GM12878 (cell line): ENCODE data around the gene TMSB10. TPM values are rescaled to one million over a fixed set of nuclear protein-coding genes. Genes with fewer than 3 reads are reported as not detected.

ENCODE experiments used
- CEBPZ ChIP-seq: fragments of 150-350 bp; IDR thresholded peaks from 2 replicates; pipeline ENCODE4 v1.6.1; 2016; ENCODE audit warnings: low read depth, low read length
- EGR1 ChIP-seq, 2 experiments: IDR thresholded peaks; 1 replicate in 1 of 2; 2 replicates in 1 of 2; pipeline ENCODE4 v1.6.1; 2011 to 2012; ENCODE audit warnings: low read depth in 2 of 2, low read length in 2 of 2, borderline replicate concordance in 1 of 2, mild to moderate bottlenecking in 1 of 2, moderate library complexity in 1 of 2
- HDAC2 ChIP-seq: fragments of 200-600 bp; sonication (generic); IDR thresholded peaks from 2 replicates; pipeline ENCODE4 v1.6.1; 2017
- HDAC6 ChIP-seq: fragments of 200-600 bp; sonication (generic); IDR thresholded peaks from one replicate; pipeline ENCODE4 v1.8.0; 2017; ENCODE audit warnings: antibody characterized with exemption; ENCODE audit not compliant: unreplicated experiment
- IRF4 ChIP-seq: IDR thresholded peaks from 2 replicates; pipeline ENCODE4 v1.6.1; 2011; ENCODE audit warnings: low read depth, low read length
- JUNB ChIP-seq: IDR thresholded peaks from 2 replicates; pipeline ENCODE4 v1.6.1; 2016; ENCODE audit warnings: antibody characterized with exemption, mild to moderate bottlenecking
- KLF5 ChIP-seq: fragments of 450-650 bp; IDR thresholded peaks from 2 replicates; pipeline ENCODE4 v1.6.1; 2014; ENCODE audit warnings: mild to moderate bottlenecking; ENCODE audit not compliant: partially characterized antibody
- NFIC ChIP-seq: IDR thresholded peaks from 2 replicates; pipeline ENCODE4 v1.6.1; 2012; ENCODE audit warnings: low read depth, mild to moderate bottlenecking, inconsistent platforms, low read length, moderate library complexity
- POU2F2 ChIP-seq: IDR thresholded peaks from 3 replicates; pipeline ENCODE4 v1.6.1; 2011; ENCODE audit warnings: low read depth, mild to moderate bottlenecking, low read length, borderline replicate concordance
- RB1 ChIP-seq: fragments of 450-650 bp; formaldehyde crosslinking; IDR thresholded peaks from 2 replicates; pipeline ENCODE4 v1.6.1; 2017; ENCODE audit warnings: mild to moderate bottlenecking, borderline replicate concordance
- RELA ChIP-seq: fragments of 450-650 bp; IDR thresholded peaks from 2 replicates; pipeline ENCODE4 v1.8.0; 2014; ENCODE audit warnings: borderline replicate concordance; ENCODE audit not compliant: partially characterized antibody
- RELB ChIP-seq: fragments of 450-650 bp; IDR thresholded peaks from 2 replicates; pipeline ENCODE4 v1.6.1; 2017; ENCODE audit warnings: low read depth, mild to moderate bottlenecking, moderate library complexity
- SIX5 ChIP-seq: IDR thresholded peaks from 2 replicates; pipeline ENCODE4 v1.6.1; 2011; ENCODE audit warnings: mild to moderate bottlenecking, low read depth, low read length, moderate library complexity; ENCODE audit not compliant: severe bottlenecking
- SMAD5 ChIP-seq: IDR thresholded peaks from 2 replicates; pipeline ENCODE4 v1.6.1; 2016; ENCODE audit warnings: antibody characterized with exemption, low read depth
- SMC3 ChIP-seq: IDR thresholded peaks from 2 replicates; pipeline ENCODE4 v1.6.1; 2011; ENCODE audit warnings: low read length, improper control_type of control experiment, borderline replicate concordance
- ZBED1 ChIP-seq: IDR thresholded peaks from 2 replicates; pipeline ENCODE4 v1.6.1; 2016; ENCODE audit warnings: borderline replicate concordance
- ZBTB4 ChIP-seq: fragments of 450-650 bp; formaldehyde crosslinking; IDR thresholded peaks from 2 replicates; pipeline ENCODE4 v1.4.0; 2022; ENCODE audit warnings: mild to moderate bottlenecking, moderate library complexity
- ZNF217 ChIP-seq: fragments of 450-650 bp; IDR thresholded peaks from 2 replicates; pipeline ENCODE4 v1.6.1; 2017; ENCODE audit warnings: antibody characterized with exemption, mild to moderate bottlenecking
- ZNF622 ChIP-seq: fragments of 450-650 bp; IDR thresholded peaks from 2 replicates; pipeline ENCODE4 v1.6.1; 2017; ENCODE audit warnings: mild to moderate bottlenecking, inconsistent platforms
- polyA plus RNA-seq, 11 experiments: library from polyadenylated mRNA; depleted of rRNA in 4 of 11; unstranded in 6 of 11; stranded (reverse) in 5 of 11; fragments of >200 nt; fragmentation: Nextera tagmentation in 4 of 11; fragmentation: Illumina TruSeq in 1 of 11; extraction: Ambion mirVana in 4 of 11; extraction: Trizol in 1 of 11; gene quantifications; 1 replicate in 1 of 11; 2 replicates in 10 of 11; pipeline versions ENCODE4 v1.2.1 to v1.2.3, GENCODE V29; 2011 to 2016; ENCODE audit warnings: inconsistent platforms in 2 of 11, missing spikeins in 2 of 11, low read depth in 1 of 11
- total RNA-seq, 4 experiments: library from RNA; depleted of rRNA in 3 of 4; stranded (reverse); fragments of >200 nt in 3 of 4; fragmentation: Illumina TruSeq in 1 of 4; extraction: Trizol in 1 of 4; gene quantifications; 2 replicates each; pipeline versions ENCODE4 v1.2.1 to v1.2.3, GENCODE V29; 2013 to 2021
- TF ChIP-seq, protein P1 (sequence below): fragments of 450-650 bp; IDR thresholded peaks from 2 replicates; pipeline ENCODE4 v1.6.1; 2017; ENCODE audit warnings: mild to moderate bottlenecking

TMSB10 gene
- total and polyA plus RNA-seq, 10 of the 15 experiments (the other 5 are each of a cell fraction or from before 2014, with no cell fraction given) = 1,406 to 4,860 (median 3,381) TPM

DNA sequence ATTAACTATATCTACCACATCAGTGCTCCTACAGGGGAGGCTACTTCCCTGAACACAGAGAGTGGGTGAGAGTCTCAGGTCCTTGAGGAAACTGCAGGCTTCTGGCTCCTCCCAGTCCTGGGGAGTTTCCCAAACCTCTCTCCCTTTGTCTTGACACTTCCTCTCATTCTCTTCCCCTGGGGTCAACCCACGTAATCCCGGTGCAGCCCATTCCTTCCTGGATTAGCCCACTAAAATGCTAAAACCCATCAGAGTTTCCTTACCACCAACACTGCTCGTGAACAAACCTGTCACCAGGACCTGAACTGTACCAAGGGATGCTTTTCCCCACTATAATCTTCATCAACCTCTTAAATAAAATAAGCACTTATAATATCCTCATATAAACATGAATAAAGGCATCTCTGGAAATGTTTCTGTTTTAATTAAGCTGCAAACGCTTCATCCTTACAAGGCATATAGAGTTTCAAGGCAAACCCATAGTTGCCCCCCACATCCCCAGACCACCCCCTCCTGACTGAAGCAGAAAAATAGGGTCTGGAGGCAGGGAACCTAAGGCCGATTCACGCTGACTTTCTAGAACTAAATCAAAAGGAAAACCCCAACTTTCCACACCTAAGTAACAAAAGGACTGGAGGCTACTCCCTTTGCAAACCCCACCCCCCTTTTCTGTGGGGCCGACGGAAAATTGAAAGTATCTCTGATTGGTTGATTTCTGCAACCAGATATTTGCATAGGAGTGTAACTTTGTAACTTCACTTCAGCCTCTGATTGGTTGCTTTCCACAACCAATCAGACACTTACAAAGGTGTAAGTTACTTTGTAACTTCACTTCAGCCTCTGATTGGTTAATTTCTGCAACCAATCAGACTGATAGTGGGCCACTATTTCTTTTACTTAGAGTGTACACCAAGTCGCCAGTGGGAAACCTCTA lies 19.0 kb downstream of the TMSB10 start (continued):
- TF ChIP-seq, protein P1, sequence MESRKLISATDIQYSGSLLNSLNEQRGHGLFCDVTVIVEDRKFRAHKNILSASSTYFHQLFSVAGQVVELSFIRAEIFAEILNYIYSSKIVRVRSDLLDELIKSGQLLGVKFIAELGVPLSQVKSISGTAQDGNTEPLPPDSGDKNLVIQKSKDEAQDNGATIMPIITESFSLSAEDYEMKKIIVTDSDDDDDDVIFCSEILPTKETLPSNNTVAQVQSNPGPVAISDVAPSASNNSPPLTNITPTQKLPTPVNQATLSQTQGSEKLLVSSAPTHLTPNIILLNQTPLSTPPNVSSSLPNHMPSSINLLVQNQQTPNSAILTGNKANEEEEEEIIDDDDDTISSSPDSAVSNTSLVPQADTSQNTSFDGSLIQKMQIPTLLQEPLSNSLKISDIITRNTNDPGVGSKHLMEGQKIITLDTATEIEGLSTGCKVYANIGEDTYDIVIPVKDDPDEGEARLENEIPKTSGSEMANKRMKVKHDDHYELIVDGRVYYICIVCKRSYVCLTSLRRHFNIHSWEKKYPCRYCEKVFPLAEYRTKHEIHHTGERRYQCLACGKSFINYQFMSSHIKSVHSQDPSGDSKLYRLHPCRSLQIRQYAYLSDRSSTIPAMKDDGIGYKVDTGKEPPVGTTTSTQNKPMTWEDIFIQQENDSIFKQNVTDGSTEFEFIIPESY = no peak
- peak; percentile 78; the same call in 1 of the 2 replicates for TF ChIP-seq RELB
- no peak for TF ChIP-seq HDAC6
- no peak for TF ChIP-seq CEBPZ
- TF ChIP-seq JUNB = no peak
- no peak for TF ChIP-seq ZBTB4 (CRISPR knock-in tag)
- TF ChIP-seq EGR1 (IDR thresholded peaks at IDR 0.05; ENCODE audit: borderline replicate concordance in 1 of 2, low read depth in 2 of 2, low read length in 2 of 2) = no peak
- no peak for TF ChIP-seq NFIC
- no peak for TF ChIP-seq ZNF217
- no peak for TF ChIP-seq IRF4
- TF ChIP-seq ZNF622 = no peak
- no peak for TF ChIP-seq ZBED1
- TF ChIP-seq SIX5 = no peak
- no peak for TF ChIP-seq HDAC2
- TF ChIP-seq KLF5 = no peak
- TF ChIP-seq SMAD5 = no peak
- TF ChIP-seq POU2F2 = peak; percentile 76; the same call in 1 of the 3 replicates
- no peak for TF ChIP-seq RELA
- TF ChIP-seq RB1 = no peak; the same call in 1 of the 2 replicates
- no peak for TF ChIP-seq SMC3
